CD4-positive, alpha-beta T cell (primary cell): ENCODE results near the gene SACS. TPM values are rescaled to one million over a fixed set of nuclear protein-coding genes. Genes with fewer than 3 reads are reported as not detected.

Experiments used
- ATAC-seq: fragments of 200-7000 bp; cut with Tn5 transposase; one replicate; pipeline ENCODE4 v1.10.0; 2022; ENCODE audit warnings: mild to moderate bottlenecking; ENCODE audit not compliant: poor library complexity
- CTCF ChIA-PET: fragments of 350-600 bp; sonication (Branson Sonifier 250); formaldehyde crosslinking; loops from one replicate; lab custom pipeline; 2021; ENCODE audit warnings: antibody characterized with exemption, inconsistent platforms; lab: Charles Lee
- POLR2A ChIA-PET: fragments of 350-600 bp; sonication (Branson Sonifier 250); formaldehyde crosslinking; loops from one replicate; lab custom pipeline; 2021; ENCODE audit warnings: antibody characterized with exemption, inconsistent platforms; lab: Charles Lee
- DNase-seq, 14 experiments: peaks; one replicate each; pipeline ENCODE4 v3.0.0-alpha.2; 2013 to 2020; ENCODE audit warnings: mixed read lengths in 2 of 14
- H3K27ac ChIP-seq, 2 donors: one replicate each; pipeline versions ENCODE4 v1.5.1 to v1.7.0; 2013; ENCODE audit warnings: low read length in 2 of 2, low read depth in 1 of 2, mild to moderate bottlenecking in 1 of 2
- H3K27me3 ChIP-seq, 2 experiments: 1 replicate in 1 of 2; 2 replicates in 1 of 2; pipeline versions ENCODE4 v1.6.1 to v1.7.0; 2013; ENCODE audit warnings: low read length in 2 of 2, control low read depth in 1 of 2, mild to moderate bottlenecking in 1 of 2, moderate library complexity in 1 of 2; ENCODE audit not compliant: insufficient read depth in 2 of 2, control insufficient read depth in 1 of 2
- H3K36me3 ChIP-seq: one replicate; pipeline ENCODE4 v1.6.1; 2013; ENCODE audit warnings: low read length, control low read depth; ENCODE audit not compliant: insufficient read depth
- H3K4me1 ChIP-seq: one replicate; pipeline ENCODE4 v1.6.1; 2013; ENCODE audit warnings: low read length, control low read depth; ENCODE audit not compliant: insufficient read depth
- H3K4me3 ChIP-seq: one replicate; pipeline ENCODE4 v1.5.1; 2013; ENCODE audit warnings: mild to moderate bottlenecking, low read length, moderate library complexity
- H3K9me3 ChIP-seq, 2 experiments: 1 replicate in 1 of 2; 2 replicates in 1 of 2; pipeline versions ENCODE4 v1.6.1 to v1.7.0; 2013; ENCODE audit warnings: low read length in 2 of 2, mild to moderate bottlenecking in 2 of 2, control low read depth in 1 of 2, moderate library complexity in 1 of 2; ENCODE audit not compliant: control insufficient read depth in 1 of 2, insufficient read depth in 1 of 2
- H3K27ac Mint-ChIP-seq: one replicate; pipeline ENCODE4 v1.8.0; 2020; ENCODE audit warnings: mixed read lengths
- H3K27me3 Mint-ChIP-seq: one replicate; pipeline ENCODE4 v1.8.0; 2021; ENCODE audit warnings: mixed read lengths
- H3K36me3 Mint-ChIP-seq: one replicate; pipeline ENCODE4 v1.8.0; 2021; ENCODE audit warnings: low read depth, mixed read lengths
- H3K4me1 Mint-ChIP-seq: one replicate; pipeline ENCODE4 v1.8.0; 2021; ENCODE audit warnings: low read depth, mixed read lengths
- H3K4me3 Mint-ChIP-seq: one replicate; pipeline ENCODE4 v1.8.0; 2020; ENCODE audit warnings: mild to moderate bottlenecking, mixed read lengths
- H3K9me3 Mint-ChIP-seq: one replicate; pipeline ENCODE4 v1.8.0; 2020; ENCODE audit warnings: mixed read lengths
- intact Hi-C, 2 experiments: fragments of 100-400 bp; cut with DNase I in 1 of 2; cut with micrococcal nuclease in 1 of 2; formaldehyde crosslinking; loops; one replicate each; pipeline versions ENCODE4 v1.15.1 to v1.9.0; 2023 to 2025; cut with DNase I, micrococcal nuclease
- total RNA-seq, 174 experiments: library from RNA in 2 of 174; stranded (reverse) in 2 of 174; gene quantifications; one replicate each; pipeline ENCODE4 v1.2.3 and lab custom pipeline; 2021 to 2026
- TF ChIP-seq, protein P1 (sequence below): fragments of 200-600 bp; IDR thresholded peaks from one replicate; pipeline ENCODE4 v1.8.0; 2022; ENCODE audit warnings: antibody characterized with exemption, mild to moderate bottlenecking

SACS gene
- total RNA-seq, 2 experiments from 2014 or later: 8.7 to 11.6 TPM

DNA sequence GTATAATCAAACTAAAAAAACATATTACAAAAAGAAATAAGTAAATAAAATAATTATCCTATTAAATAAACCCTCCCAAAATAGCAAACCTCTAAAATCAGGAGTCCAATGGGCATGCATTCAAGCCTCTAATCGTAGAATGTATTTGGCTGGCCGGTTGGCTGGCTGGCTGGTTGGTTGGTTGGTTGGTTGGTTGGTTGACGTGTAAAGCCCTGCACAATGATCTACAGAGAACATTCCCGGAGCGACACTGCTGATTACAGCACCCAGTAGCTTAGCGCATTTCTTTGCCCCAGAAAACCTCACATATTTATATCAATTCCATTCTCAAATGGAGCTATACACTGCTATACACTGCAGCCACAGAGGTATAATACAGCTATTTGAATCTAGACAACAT, 65.6 kb downstream of the SACS start:
- TF ChIP-seq, protein P1, sequence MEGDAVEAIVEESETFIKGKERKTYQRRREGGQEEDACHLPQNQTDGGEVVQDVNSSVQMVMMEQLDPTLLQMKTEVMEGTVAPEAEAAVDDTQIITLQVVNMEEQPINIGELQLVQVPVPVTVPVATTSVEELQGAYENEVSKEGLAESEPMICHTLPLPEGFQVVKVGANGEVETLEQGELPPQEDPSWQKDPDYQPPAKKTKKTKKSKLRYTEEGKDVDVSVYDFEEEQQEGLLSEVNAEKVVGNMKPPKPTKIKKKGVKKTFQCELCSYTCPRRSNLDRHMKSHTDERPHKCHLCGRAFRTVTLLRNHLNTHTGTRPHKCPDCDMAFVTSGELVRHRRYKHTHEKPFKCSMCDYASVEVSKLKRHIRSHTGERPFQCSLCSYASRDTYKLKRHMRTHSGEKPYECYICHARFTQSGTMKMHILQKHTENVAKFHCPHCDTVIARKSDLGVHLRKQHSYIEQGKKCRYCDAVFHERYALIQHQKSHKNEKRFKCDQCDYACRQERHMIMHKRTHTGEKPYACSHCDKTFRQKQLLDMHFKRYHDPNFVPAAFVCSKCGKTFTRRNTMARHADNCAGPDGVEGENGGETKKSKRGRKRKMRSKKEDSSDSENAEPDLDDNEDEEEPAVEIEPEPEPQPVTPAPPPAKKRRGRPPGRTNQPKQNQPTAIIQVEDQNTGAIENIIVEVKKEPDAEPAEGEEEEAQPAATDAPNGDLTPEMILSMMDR: no peak
- ATAC-seq (no peak), DNase-seq (no peak)
- H3K27me3 ChIP-seq: no peaks in the 10 kb centered on the region
- H3K27ac ChIP-seq: no peak overlapping the region
- Mint-ChIP-seq H3K9me3 (no peaks in the 10 kb centered on the region), H3K27ac (no peak overlapping the region), H3K4me1 (peaks cover 15% of the 10 kb centered on the region), H3K36me3 (peaks cover 94% of the 10 kb centered on the region), H3K4me3 (no peak overlapping the region), H3K27me3 (no peaks in the 10 kb centered on the region)
- peaks cover 4% of the 10 kb centered on the region for H3K4me1 ChIP-seq
- H3K36me3 ChIP-seq: peaks cover 72% of the 10 kb centered on the region
- H3K4me3 ChIP-seq: no peak overlapping the region
- ChIA-PET POLR2A (no interaction called here), CTCF (interaction anchor here (0.6 kb wide), 1 partner anchor 145 kb away, joined by 3 read pairs; no protein-coding TSS in a partner anchor)
- H3K9me3 ChIP-seq: no peaks in the 10 kb centered on the region
- intact Hi-C loops: no loop called here

DNA sequence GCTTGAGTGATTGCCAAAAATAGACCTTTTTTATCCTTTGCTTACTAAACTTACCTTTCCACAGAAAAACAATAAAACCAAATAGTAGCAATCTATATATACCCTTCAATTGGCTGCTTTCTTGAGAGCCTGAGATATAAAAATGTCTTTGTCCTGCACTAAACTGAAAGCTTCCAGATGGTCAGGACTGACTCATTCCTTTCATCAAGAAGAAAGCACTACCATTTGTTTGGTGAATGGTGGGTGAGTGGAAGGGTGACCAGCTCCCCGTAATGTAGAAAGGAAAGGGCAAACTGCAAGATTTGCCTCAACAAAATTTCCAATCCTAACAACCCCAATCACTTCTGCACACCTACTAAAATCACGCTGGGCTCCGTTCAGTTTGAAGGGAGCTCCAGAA, 67.8 kb downstream of the SACS start:
- Mint-ChIP-seq H3K27me3 (no peaks in the 10 kb centered on the region), H3K27ac (no peak overlapping the region), H3K4me3 (no peak overlapping the region), H3K9me3 (no peaks in the 10 kb centered on the region), H3K4me1 (no peaks in the 10 kb centered on the region), H3K36me3 (peaks cover 92% of the 10 kb centered on the region)
- H3K36me3 ChIP-seq: peaks cover 69% of the 10 kb centered on the region
- H3K4me3 ChIP-seq: no peak overlapping the region
- no peaks in the 10 kb centered on the region for H3K4me1 ChIP-seq
- ChIA-PET POLR2A (no interaction called here), CTCF (no interaction called here)
- H3K27me3 ChIP-seq: no peaks in the 10 kb centered on the region
- H3K27ac ChIP-seq: no peak overlapping the region
- intact Hi-C loops: no loop called here
- TF ChIP-seq, protein P1: no peak
- no peak for ATAC-seq
- H3K9me3 ChIP-seq: no peaks in the 10 kb centered on the region
- no peak for DNase-seq

DNA sequence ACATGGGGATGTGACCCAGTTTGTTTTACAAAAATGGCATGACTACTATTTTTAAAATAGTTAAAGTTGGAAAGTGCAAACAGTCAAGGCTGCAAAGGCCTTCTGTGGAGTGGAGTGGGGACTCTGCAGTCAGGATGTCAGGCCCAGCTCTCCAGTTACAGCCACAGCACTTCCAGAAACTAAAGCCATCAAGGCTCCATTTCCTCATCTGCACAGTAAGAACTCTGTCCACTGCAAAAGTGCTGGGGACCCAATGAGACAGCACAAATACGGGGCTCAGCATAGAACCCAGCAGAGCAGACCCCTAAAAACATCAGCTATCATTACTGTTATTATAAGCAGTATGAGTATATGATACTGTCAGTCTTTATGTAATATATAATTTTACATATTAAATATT, 73.6 kb downstream of the SACS start:
- H3K36me3 Mint-ChIP-seq: peaks cover 84% of the 10 kb centered on the region
- Histone ChIP-seq H3K27me3 (no peaks in the 10 kb centered on the region), H3K4me3 (no peak overlapping the region), H3K27ac (no peak overlapping the region), H3K36me3 (peaks cover 61% of the 10 kb centered on the region), H3K4me1 (no peaks in the 10 kb centered on the region), H3K9me3 (no peaks in the 10 kb centered on the region)
- no peaks in the 10 kb centered on the region for H3K4me1 Mint-ChIP-seq
- DNase-seq: no peak
- H3K27ac Mint-ChIP-seq: no peak overlapping the region
- no peak overlapping the region for H3K4me3 Mint-ChIP-seq
- intact Hi-C loops: no loop called here
- TF ChIP-seq, protein P1: no peak
- no peaks in the 10 kb centered on the region for H3K27me3 Mint-ChIP-seq
- ChIA-PET CTCF (no interaction called here), POLR2A (no interaction called here)
- ATAC-seq: no peak
- no peaks in the 10 kb centered on the region for H3K9me3 Mint-ChIP-seq
